Activated CD4-positive, alpha-beta T cell treated with anti-CD3 and anti-CD28 coated beads, Interleukin-2, amount 50 U/mL, for 16 hours (primary cell): ENCODE results near the gene ADAMTS10.
"Not testable (repeated sequence)": the region's sequence is repeated elsewhere in the genome, so short reads cannot be mapped to it uniquely, and the experiment has no call there.

ENCODE experiments used
- DNase-seq: peaks from one replicate; pipeline ENCODE4 v3.0.0-alpha.2; 2020

ADAMTS10 gene

DNA sequence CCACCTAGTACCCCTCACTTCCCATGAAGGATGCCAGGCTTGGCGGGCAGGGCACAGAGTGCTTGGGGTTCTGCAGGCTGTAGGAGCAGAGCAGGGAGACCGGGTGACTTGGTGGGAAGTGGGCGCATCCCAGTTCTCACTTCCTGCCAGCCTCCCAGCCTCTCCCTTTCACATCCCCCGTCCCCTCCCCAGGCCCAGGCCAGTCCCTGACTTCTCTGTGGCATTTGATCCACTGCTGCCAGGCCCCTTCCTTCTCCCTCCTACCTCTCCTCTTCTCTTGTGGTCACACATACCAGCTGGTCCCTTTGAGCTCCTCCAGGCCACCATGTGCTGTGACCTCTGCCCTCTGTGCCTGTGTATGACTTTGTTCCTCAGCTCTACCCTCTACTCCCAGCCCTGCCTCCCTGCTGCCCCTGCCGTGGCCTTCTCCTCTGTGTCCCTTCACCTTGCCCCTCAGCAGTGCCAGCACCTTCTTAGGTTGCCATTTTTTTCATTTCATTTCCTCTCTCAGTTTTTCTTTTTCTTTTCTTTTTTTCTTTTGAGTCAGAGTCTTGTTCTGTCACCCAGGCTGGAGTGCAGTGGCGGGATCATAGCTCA, 52.8 kb downstream of the ADAMTS10 start:
- DNase-seq = no peak

DNA sequence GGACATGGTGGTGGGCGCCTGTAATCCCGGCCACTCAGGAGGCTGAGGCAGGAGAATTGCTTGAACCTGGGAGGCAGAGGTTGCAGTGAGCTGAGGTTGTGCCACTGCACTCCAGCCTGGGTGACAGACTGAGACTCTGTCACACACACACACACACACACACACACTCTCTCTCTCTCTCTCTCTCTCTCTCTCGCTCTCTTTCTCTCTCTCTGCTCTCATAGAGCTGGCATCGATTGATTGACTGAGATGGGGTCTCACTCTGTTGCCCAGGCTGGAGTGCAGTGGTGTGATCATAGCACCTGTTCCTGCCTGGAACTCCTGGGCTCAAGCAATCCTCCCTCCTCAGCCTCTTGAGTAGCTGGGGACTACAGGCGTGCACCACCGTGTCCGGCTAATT, 56.8 kb downstream of the ADAMTS10 start:
- not testable (repeated sequence) for DNase-seq

DNA sequence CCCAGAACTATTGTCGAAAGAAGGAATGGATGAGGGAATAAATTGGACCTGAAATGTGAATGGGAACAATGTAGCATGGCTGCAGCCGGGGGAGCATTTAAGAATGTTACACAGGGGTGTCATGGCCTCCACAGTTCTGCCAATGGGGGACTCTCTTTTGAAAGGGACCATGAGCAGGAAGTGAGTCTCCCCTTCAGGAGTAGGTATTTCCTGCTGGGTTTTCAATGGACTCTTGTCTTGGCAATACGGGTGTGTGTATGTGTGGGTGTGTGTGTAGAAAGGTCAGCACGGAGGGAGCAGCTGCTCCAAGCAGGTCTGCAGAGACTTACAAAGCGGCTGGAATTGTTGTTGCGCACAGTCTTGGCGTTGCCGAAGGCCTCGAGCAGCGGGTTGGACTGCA, 57.7 kb downstream of the ADAMTS10 start:
- no peak for DNase-seq

DNA sequence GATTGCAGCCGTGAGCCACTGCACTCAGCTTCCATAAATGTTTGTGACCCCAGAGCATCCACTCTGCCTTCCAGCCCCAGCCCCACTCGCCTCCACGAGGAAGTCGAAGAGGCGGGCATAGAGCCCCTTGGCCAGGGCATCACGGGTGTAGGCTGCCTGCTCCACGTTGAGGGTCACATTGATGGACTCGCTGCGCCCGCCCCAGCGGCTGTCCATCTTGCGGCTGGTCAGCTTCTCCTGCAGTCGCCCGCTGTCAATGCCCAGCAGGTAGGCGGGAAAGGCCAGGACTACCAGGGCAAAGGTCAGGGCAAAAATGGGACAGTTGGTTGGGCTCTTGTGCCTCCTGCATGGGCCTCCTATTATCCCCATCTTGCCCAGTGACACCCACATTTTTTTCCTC, 60.4 kb downstream of the ADAMTS10 start:
- DNase-seq = no peak

DNA sequence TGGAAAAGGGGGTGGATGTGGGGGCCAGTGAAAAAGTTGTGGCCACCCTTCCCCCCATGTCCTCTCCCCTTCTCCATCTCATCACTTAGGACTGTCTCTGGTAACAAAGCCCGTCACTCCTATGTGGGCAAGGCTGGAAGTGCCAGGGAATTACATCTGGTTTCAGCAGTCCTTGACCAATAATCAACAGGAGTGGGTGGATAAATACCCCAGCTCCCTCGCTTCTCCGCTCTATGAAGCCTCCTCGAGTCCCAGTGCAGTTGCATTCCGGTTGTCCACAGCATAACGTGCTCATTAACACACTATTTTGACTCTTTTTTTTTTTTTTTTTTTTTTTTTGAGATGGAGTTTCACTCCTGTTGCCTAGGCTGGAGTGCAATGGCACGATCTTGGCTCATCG, 64.8 kb downstream of the ADAMTS10 start:
- DNase-seq = no peak

DNA sequence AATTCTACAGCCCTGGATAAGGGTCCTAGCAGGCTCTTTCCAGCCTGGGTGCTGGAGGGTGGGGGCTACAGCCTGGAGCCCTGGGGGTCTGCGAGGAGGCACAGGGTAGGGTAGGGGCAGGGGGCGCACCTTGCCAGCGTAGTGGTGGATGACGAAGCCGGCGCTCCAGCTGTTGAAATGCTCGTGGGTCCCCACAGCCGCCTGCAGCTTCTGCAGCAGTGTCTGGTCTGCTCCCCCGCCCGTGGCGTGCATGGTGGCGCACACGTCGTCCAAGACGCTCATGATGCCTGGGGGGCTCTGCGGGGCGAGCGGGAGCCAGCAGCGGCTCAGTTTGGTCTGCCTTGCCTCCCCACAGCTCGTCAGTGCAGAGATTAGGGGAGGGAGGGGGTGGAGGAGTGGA, 66.3 kb downstream of the ADAMTS10 start:
- no peak for DNase-seq

DNA sequence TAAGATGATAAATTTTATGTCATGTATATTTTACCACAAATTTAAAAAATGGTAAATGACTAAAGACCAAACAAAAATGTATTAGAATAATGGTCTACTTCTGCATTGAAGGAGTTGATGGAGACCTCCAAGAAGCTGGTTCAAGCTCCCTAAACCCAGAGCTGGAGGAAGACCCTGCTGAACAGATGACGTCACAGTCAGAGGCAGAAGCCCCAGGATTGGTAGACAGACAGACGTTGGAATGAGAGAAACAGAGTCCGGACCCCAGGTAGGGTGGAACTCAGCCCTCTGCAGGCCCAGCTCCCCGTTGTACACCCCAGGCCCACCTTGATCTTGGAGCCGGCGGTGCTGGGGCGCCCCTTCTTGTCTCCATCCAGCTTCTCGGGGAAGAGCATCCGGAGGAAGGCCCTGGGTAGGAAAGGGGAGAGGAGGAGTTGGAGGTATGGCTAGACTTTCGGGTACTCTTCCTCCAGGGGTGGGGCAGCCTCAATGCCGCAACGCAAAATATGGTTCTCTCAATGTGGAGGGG, 70.8 kb downstream of the ADAMTS10 start:
- DNase-seq = no peak

DNA sequence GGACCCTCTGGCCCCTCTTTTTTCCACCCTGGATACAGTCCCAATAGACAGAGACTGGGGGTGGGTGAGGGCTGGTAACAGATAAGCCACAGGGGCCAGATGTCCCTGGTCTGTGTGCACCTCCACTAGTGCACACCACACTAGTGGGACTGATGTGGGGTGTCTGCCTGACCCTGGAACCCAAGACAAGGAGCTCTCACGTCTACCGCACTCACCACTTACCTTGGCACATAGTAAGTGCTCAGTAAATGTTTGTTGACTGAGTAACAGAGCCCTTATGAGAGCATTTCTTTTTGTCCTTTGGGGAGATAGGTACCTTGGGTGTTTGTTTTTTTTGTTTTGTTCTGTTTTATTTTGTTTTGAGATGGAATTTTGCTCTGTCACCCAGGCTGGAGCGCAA, 73.4 kb downstream of the ADAMTS10 start:
- DNase-seq = no peak

DNA sequence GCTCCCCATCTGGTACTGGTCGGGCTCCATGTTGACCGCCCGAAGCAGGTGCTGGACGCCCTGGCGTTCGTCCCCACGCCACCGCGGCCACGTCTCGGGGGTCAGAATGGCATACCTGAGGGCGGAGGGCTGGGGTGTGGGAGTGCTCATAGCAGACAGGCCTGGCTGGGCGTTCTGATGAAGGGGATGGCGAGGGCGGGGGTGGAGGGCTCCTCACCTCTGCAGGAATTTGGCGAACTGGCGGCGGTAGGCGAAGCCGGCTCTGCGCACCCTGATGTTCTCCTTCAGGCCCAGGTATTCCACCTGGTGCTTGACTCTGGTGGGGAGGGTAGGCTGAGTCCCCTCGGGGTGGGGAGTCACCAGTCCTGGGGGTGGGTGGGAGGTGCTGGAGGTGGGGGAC, 74.2 kb downstream of the ADAMTS10 start:
- DNase-seq = no peak

DNA sequence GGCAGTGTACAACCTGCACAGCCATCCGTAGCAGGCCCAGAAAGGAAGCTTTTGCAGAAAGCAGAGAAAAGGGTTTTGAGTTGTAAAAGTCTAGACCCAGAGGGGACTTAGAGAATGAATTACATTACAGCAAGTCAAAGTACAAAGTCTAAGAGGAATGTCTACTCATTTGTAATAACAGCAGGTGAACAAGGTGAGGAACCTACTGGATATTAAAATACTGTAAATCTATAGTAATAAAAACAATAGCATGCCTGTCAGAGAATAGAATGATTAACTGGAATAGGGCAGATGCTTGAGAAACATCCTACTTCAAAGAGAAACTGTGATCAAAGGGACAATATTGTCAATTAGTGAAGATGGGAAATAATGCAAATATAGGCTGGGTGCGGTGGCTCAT, 78.3 kb downstream of the ADAMTS10 start:
- DNase-seq = no peak

DNA sequence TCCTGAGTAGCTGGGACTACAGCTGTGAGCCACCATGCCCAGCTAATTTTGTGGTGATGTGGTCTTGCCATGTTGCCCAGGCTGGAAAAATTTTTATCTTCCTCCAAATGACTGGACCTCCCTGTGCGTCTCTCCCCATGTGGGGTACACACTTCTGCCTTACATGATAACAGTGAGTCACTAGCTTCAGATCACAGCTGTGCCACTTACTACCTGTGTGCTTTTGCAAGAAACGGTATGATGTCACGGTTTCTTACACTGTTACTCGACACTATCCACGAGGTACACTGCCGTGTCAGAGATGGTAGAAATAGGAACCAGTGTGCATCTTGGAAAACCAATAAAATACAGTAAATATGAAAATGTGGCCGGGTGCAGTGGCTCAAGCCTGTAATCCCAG, 79.0 kb downstream of the ADAMTS10 start:
- DNase-seq = no peak
